GM12891 (cell line): ENCODE measurements around the gene MCOLN2.

Experiments used
- PAX5 ChIP-seq: IDR thresholded peaks from 2 replicates; pipeline ENCODE4 v1.6.1; 2011; ENCODE audit warnings: low read length, moderate library complexity, mild to moderate bottlenecking; ENCODE audit not compliant: insufficient read depth, severe bottlenecking
- POLR2A ChIP-seq: IDR thresholded peaks from 2 replicates; pipeline ENCODE4 v1.6.1; 2011; ENCODE audit warnings: low read depth, low read length, control low read depth
- POLR2AphosphoS5 ChIP-seq: IDR thresholded peaks from 2 replicates; pipeline ENCODE4 v1.6.1; 2011; ENCODE audit warnings: low read depth, low read length, control low read depth
- POU2F2 ChIP-seq: IDR thresholded peaks from 2 replicates; pipeline ENCODE4 v1.6.1; 2011; ENCODE audit warnings: low read depth, mild to moderate bottlenecking, control low read depth, low read length, moderate library complexity
- SPI1 ChIP-seq: IDR thresholded peaks from 2 replicates; pipeline ENCODE4 v1.6.1; 2011; ENCODE audit warnings: low read depth, low read length, control low read depth
- TAF1 ChIP-seq: IDR thresholded peaks from 2 replicates; pipeline ENCODE4 v1.6.1; 2011; ENCODE audit warnings: low read depth, low read length, control low read depth

DNA sequence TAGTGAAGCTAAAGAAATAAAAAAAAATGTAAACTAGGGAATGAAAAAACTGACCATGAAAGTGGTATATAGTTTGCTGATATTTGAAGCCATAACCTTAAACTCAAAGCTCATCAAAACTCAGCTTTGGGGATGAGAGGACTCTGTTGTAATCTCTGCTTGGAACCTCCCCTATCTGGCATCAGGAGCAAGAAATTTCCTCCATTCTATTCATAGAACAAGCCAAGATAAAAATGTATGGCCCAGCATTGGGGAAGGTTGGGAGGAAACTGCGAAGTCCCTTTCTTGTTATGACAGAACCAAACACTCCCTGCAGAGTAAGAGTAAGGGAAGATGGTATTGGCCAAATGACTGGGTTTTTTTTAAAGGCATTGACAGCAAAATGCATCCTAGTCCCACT, 35.6 kb downstream of the MCOLN2 start:
- TF ChIP-seq POLR2A (no peak), TAF1 (no peak), POU2F2 (no peak), POLR2AphosphoS5 (no peak), SPI1 (no peak), PAX5 (no peak)
